Amniotic stem cell (primary cell): Measurements from ENCODE around the gene MRM1.

ENCODE experiments used
- DNase-seq: peaks from one replicate; lab custom pipeline; 2025; lab: John Stamatoyannopoulos, UW

The MRM1 gene, protein sequence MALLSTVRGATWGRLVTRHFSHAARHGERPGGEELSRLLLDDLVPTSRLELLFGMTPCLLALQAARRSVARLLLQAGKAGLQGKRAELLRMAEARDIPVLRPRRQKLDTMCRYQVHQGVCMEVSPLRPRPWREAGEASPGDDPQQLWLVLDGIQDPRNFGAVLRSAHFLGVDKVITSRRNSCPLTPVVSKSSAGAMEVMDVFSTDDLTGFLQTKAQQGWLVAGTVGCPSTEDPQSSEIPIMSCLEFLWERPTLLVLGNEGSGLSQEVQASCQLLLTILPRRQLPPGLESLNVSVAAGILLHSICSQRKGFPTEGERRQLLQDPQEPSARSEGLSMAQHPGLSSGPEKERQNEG

DNA sequence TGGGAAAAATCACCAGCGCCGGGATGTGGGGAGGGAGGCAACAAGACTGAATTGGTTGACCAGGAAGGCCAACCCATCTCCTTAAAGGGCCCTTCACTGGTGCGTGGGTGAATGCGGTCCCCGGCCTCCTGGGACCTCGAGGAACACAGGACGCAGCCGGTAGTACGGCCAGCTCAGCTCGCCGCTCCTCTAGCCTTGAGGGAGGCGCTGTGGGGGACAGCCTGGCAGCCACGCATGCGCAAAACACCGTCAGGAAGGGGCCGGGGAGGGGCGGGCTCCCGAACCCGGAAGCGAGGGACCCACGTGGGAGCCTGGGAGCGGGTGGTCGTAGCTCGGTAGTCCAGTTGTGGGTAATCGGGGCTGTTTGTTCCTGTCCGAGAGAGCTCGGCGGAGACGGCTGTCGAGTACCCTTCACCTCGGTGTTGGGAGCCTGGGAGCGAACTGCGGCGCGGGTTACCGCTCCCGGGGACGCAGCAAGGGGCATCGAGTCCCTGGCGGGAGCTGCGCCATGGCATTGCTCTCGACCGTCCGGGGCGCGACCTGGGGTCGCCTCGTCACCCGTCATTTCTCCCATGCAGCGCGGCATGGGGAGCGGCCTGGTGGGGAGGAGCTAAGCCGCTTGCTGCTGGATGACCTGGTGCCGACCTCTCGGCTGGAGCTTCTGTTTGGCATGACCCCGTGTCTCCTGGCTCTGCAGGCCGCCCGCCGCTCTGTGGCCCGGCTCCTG, at the start of gene MRM1:
Gene MRM1, plus strand, starts transcription at position 281 of the 727 bp plus-strand sequence. Its CDS starts 228 bp downstream, at position 509.
- DNase-seq, result peak; percentile 91

DNA sequence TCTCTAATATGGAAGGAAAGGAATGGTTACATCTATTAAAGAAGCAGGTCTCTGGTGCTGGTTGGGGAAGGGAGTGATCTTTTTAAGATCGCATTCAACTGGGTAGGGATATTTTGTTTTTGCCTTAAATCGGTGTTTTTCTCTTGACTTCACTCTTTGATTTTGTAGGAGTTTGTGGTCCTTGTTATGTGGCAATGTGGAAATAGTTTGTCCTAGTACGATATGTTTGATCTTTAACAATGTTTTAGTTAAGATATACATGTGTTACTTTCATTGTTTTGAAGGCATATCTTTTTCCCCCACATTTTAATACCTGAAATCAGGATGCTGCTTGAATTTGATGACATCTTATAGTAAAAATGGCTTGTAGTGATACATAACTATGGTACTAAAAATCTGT, 47.9 kb upstream of the MRM1 start:
- no peak for DNase-seq

DNA sequence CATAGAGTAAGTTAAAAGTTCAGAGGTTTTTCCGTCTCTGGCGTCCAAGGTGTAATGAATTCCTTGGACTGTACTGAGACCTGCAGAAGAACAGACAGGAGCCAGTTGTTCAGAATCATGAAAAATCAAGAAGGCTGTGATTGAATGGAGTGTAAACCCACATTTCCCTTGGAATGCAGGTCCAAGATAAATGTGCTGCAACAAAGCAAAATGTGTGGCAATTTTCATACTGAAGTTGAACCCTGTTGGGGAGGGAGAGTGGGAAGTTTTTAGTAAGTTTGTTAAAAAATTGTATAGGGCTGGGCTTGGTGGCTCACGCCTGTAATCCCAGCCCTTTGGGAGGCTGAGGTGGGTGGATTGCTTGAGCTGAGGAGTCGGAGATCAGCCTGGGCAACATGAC, 35.3 kb upstream of the MRM1 start:
- DNase-seq, result no peak

DNA sequence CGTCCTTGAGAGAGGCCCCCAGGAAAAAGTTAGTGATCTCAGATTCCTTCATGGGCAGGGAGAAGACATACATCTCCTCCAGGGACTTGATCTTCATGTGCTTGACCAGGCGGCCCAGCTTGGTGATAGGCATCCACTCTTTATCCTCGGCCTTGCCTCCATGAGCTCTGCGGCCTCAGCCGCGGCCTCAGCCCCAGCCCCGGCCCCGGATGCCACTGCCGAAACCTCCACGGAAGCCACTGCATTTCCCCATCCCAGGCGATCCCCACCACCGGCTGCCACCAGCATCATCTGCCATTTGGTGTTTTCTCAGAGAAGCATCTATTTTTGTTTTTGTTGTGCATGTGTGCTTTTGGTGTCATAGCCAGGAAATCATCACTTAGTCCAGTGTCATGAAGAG, 26.4 kb upstream of the MRM1 start:
- DNase-seq, result no peak

DNA sequence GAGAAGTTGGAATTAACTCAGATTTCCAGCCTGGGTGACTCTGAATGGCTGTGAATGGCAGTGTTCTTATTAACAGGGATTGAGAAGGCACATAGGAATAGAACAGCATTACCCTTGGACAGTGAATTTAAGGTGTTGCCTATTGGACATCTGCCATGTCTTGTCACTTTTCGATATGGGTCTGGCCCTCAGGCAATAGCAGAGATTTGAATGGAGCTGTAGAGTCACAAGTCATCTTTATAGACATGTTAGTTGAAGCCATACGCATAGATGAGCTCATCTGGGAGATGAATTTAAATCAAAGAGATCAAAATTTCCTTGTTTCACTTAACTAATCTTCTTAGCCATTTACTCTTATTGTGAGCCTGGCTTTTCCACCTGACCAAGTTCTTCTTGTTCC, 24.6 kb upstream of the MRM1 start:
- DNase-seq, result no peak

DNA sequence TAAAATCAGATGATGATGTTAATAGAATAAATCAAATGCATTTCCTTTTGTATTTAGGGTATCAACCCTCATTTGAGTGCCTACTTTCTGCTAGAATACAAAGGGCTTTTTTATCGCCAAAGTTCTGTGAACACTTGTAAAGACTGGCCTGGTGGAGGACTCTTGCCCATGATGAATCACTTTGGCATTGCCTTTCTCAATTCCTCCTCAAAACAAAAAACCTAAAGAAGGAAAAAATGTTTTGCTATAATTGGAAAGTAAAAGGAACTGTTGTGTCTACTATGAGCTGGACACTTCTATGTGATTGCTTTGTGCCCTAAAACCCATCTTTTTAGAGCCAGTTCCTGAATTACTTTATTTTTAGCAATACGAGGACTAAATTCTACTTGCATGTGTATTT, 22.7 kb upstream of the MRM1 start:
- no peak for DNase-seq

DNA sequence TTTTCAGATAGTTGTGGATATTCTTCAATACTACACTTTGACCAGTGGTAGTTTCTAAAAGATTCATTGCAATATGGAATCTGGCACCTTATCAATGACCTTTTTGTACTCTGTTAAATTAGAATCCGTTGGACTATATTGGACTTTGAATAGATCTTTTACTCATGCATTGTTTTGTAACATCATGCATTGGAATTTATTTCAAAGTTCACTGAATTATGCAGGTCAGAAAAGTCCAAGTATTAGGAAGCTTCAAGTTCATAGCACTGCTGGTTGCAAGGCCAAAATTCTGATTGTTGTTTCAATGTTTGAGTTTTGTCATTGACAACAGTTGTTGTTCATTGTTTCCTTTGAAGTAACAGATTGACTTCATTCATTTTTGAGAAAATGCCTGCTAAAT, 17.6 kb upstream of the MRM1 start:
- no peak for DNase-seq

DNA sequence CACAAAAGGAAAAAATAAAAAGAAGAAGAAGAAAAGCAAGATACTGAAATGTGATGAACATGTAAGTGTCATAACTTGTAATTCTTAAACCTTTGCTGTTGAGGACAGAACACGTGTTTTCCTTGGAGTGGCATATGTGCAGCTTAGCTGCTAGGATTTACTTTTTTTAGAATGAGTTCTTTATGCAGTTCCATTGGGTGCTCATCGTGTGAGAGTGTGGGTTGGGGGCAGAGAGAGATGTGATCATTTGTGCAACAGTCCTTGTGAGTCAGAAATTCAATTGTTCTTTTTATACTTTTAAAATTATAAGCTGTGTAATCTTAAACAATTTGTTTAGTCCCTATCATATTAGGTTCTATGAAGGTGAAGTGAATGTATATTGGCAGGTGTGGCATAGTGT, 15.2 kb upstream of the MRM1 start:
- no peak for DNase-seq

DNA sequence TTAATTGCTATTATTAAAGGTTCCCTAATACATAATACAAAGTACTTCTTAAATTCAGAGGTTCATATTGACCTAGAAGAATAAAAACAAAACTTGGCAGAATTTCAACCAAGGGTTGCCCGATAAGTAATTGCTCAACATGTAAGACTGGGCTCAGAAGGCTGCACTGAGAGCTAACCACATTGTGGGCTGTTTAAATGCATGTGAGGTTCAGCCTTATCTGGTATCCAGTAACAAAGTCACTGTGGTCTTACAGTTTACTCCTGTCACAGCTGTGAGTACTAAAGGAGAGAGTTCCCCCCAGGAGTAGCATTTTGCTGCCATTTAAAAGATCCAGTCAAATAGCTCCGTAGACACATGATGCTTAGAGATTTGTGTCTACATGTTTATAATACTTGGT, 11.3 kb upstream of the MRM1 start:
- DNase-seq, result no peak

DNA sequence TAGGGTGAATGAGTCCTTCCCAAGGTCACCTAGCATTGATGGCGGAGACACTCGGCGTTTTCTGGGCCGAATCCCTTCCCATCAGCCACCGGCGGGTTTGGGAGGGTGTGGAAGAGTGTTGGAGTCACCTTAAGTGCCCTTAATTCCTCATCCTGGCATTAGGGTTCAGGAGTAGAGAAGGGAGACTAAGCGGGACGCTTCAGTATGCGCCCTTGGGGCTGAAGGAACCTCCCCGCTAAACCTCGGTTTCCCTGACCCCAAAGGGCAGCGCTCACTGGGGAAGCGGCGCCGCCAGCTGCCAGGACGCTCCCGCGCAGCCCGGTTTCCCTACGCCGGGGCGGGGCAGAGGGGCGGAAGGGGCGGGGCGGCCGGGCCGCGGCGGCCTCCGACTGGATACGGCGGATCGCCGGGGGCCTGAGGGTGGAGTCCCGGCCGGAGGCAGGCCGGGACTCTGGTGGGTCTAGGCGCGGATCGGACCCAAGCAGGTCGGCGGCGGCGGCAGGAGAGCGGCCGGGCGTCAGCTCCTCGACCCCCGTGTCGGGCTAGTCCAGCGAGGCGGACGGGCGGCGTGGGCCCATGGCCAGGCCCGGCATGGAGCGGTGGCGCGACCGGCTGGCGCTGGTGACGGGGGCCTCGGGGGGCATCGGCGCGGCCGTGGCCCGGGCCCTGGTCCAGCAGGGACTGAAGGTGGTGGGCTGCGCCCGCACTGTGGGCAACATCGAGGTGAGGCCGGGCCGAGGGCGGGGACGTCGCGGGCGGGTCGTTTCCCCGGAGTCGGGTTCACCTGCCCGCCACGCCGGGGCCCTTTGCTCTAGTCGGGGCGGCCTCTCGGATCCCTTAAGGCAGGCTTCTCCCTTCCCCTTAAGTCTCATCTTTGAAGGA, 9.7 kb upstream of the MRM1 start, which contains the start of gene DHRS11:
Gene DHRS11, plus strand, starts transcription at position 446 of the 882 bp plus-strand sequence. Its CDS starts 131 bp downstream, at position 577.
- peak; percentile 59 for DNase-seq

DNA sequence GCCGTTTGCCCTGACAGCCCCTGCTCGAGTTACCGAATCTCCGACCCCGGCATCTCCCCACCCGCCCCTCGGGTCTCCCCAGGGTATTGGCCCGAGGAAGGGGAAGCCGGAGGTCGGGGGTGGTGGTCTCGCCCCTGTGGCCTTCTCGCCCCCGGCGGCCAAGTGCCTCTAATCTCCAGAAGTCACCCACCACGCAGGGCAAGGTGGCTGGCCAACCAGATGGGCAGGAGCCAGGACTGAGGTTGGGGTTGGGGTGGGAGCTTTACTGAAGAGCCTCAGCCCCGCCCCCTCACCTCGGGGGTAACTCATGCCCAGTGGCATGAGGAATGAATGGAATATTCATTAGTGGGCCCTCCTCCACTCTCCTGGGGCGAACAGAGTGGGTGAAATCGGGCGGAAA, 9.1 kb upstream of the MRM1 start:
- no peak for DNase-seq

DNA sequence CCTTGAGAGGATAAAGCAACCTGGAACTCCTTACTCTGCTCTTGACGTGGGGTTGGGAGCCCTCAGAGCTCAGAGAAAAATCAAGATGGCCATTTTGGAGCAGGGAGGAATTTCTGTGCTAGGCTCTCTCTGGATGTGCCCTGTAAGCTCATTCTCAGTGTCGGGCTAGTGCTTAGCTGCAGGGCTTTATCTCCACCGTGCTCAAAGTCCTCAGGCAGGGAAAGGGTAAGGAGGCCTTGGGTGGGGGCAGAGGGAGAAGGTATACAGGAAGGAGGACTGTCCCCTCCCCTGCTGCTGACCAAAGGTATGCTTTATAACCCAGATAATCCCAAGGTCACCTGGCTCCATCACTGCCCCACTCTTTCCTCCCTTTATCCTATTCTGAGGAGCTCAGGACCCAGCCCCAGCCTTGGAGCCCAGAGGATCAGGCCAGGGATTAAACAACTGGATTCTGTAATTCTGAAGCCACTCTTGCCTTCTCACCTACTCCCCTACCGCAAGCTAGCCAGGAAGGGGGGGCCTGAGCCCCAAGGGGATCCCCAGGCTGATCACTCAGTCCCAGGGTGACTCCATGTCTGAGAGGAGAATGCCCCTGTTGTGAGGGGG, 8.6 kb upstream of the MRM1 start:
- DNase-seq, result no peak

DNA sequence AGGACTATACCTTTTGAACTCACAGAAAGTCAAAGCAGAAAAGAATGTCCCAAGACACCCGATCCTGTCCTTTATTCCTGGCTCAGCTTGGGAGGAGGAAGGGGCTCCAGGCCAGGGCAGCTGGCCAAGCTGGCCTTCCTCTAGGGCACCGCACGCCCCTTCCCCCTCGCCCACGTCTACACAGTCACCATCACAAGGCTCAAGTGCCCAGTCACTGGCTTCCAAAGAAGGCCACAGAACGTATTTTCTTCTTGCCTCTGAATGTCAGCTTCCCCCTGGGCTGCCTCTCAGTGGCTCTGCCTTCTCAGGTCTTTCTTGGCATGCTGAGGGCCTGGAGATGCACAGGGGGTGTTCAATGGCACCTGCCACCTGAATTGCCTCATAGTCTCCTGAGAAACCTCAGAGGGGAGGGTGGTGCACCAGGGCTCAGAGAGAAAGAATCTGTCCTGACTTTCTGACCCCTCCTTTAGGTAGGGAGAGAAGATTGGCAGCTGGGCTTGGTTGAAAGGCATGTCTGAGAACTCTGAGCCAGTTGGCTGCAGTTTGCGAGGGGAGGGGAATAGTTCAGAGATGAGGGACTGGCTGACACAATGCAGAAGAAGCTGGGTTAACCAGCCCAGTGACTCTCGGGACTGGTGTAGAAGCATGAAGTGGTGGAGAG, 7.6 kb upstream of the MRM1 start:
- no peak for DNase-seq

DNA sequence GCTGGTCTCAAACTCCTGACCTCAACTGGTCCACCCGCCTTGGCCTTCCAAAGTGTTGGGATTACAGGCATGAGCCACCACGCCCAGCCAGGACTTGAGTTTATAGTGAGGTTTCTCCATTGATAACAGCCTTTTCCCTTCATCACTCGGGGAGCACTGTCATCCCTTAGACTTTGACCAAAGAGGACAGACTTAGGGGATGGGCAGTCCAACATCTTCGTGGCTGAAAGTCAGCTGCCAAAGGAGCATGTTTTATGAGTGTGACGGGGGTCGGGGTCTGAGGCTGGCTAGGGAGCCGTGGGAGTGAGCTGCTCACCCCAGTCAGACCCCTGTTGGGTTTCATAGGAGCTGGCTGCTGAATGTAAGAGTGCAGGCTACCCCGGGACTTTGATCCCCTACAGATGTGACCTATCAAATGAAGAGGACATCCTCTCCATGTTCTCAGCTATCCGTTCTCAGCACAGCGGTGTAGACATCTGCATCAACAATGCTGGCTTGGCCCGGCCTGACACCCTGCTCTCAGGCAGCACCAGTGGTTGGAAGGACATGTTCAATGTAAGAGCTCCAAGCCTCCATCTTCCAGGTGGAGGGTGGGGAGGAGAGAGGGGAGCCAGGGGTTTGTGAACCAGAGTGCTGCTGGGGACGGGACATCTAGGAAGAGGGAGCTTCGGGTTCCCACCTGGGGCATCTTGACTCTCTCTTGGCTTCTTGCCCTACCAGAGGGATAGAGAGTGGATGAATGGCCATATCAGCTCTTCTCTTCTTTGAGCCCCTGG, 6.6 kb upstream of the MRM1 start:
- no peak for DNase-seq

DNA sequence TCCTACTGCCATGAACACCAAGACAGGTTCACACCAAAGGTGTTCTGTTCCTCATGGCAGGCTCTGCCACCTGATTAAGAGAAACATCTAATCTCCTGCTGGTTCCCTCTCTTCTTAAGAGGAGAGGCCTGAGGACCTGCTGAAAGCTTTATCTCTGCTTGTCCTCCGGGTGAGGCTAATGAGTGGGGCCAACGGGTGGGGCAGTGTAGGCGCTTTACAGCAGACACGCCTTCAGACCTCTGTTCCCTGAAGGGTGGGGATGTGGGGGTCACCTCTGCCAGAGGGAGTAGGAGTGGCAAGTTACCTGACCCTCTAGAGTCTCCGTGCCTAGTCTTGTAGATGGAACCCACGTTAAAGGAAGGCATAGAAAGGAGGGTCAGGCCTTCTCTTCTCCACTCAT, 4.2 kb upstream of the MRM1 start:
- DNase-seq, result no peak

DNA sequence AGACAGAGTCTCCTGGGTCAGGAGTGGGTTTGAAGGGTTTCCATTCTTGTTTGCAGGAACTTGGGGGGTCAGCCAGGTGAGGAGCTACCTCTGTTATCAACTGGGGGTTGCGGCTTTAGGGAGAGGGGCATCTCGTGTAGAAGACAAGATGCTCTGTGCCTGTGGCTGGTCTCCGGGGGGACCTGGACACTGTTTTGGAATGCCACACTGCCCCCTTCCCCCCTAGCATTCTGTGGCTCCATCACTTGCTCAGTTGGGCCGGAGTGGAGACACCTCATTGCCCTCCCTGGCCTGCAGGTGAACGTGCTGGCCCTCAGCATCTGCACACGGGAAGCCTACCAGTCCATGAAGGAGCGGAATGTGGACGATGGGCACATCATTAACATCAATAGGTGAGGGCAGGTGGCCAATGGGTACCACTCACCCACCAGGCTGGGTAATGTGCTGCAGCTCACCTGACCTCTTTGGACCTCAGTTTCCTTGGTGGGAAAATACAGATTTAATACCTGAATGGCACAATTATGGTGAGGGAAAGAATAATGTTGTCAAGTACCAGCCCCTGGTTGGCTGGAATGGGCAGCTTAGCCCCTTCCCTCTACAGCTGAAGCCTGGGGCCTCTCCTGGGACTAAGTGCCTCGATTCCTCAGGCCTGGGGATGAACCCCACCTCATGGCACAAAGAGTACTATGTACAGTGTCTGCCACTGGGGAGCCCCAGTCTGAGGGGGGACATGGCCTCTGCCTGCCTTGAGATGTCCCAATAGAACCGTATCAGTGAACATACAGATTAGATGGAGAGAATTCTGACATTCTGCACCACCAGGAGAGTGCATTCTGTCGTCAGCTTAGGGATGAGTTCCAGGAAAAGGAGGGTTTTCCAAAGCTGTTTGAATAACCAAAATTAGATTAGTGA, 3.3 kb upstream of the MRM1 start:
- no peak for DNase-seq

DNA sequence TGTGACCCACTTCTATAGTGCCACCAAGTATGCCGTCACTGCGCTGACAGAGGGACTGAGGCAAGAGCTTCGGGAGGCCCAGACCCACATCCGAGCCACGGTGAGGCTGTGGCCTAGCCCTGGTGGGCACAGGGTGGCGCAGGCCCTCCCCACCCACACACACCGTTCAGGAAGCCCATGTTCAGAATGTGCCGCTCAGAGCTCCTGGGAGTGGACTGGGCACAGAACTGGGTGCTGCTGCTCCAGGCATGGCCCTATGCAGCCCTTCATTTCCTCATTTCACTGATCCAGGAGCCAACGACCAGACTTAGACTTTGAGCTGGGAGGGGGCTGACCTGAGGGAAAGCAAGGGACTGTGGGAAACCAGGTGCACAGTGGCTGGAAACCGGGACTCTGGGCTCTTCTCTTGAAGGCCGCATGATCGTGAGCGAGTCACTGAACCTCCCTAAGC, 2.4 kb upstream of the MRM1 start:
- no peak for DNase-seq

DNA sequence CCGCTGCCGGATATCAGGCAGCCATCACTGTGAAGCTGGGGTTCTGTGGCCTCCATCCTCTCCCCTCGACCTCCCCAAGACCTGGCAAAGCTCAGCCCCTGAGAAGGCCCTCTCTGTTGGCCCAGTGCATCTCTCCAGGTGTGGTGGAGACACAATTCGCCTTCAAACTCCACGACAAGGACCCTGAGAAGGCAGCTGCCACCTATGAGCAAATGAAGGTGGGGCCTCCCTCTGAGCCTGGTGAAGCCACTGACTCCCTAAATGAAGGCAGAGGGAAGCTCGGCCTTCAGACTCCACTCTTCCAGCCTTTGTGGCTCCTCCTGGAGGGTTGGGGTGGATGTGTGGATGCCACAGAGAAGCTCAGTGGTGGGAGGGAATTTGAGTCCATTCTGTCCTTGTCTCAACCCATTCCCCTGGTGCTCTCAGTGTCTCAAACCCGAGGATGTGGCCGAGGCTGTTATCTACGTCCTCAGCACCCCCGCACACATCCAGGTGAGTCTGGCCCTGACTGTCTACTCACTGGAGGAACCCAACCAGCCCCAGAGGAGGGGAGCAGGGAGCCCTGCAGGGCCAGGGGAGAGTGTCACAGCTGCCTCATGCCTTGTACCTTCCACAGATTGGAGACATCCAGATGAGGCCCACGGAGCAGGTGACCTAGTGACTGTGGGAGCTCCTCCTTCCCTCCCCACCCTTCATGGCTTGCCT, 1.7 kb upstream of the MRM1 start:
- DNase-seq, result no peak

DNA sequence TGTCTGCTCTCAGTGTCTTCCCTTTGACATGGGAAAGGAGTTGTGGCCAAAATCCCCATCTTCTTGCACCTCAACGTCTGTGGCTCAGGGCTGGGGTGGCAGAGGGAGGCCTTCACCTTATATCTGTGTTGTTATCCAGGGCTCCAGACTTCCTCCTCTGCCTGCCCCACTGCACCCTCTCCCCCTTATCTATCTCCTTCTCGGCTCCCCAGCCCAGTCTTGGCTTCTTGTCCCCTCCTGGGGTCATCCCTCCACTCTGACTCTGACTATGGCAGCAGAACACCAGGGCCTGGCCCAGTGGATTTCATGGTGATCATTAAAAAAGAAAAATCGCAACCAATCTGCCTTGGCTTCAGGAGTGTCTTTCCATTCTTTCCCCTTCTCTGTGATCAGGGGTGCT, 918 bp upstream of the MRM1 start:
- no peak for DNase-seq
